A549 (cell line): ENCODE results near the gene PLPPR3. TPM values are rescaled to one million over a fixed set of nuclear protein-coding genes. Genes with fewer than 3 reads are reported as not detected.
A peak's percentile ranks its signal among the peaks of the same experiment; 100 is the strongest.
"Not testable (repeated sequence)": the region's sequence is repeated elsewhere in the genome, so short reads cannot be mapped to it uniquely, and the experiment has no call there.

Source experiments
- ATAC-seq, 2 experiments: fragments of 200-7000 bp in 1 of 2; fragments of >200 bp in 1 of 2; cut with Nextera tagmentation in 1 of 2; cut with Tn5 transposase in 1 of 2; 3 replicates each; pipeline versions ENCODE4 v1.8.0 to v1.9.1; 2018 to 2020; ENCODE audit warnings: mild to moderate bottlenecking in 1 of 2, moderate library complexity in 1 of 2
- CTCF ChIA-PET: fragments of 300-600 bp; sonication (Branson Sonifier 250); formaldehyde crosslinking; extraction: SDS; loops from one replicate; lab custom pipeline; 2021; ENCODE audit warnings: antibody characterized with exemption, inconsistent platforms; lab: Yijun Ruan, JAX
- POLR2A ChIA-PET: fragments of 350-600 bp; formaldehyde crosslinking; extraction: SDS; loops from one replicate; lab custom pipeline; 2021; ENCODE audit warnings: antibody characterized with exemption, inconsistent platforms; lab: Yijun Ruan, JAX
- DNase-seq, 2 experiments: peaks; one replicate each; pipeline versions ENCODE4 v3.0.0 to v3.0.0-alpha.2; 2011 to 2016; ENCODE audit warnings: low read depth in 1 of 2, low spot score in 1 of 2
- FAIRE-seq: peaks from 2 replicates; lab custom pipeline; 2011; peaks lifted over from hg19 to GRCh38; lab: Jason Lieb, UNC
- H3K27ac ChIP-seq, 2 experiments: fragments of >200 bp; sonication (Bioruptor Twin); formaldehyde crosslinking; 3 replicates each; pipeline ENCODE4 v1.5.1; 2016 to 2017
- H3K4me1 ChIP-seq: fragments of >200 bp; sonication (Bioruptor Twin); formaldehyde crosslinking; 3 replicates; pipeline ENCODE4 v1.6.1; 2016
- H3K4me2 ChIP-seq: fragments of >200 bp; sonication (Bioruptor Twin); formaldehyde crosslinking; 3 replicates; pipeline ENCODE4 v1.6.1; 2016
- H3K4me3 ChIP-seq: fragments of >200 bp; sonication (Bioruptor Twin); formaldehyde crosslinking; 3 replicates; pipeline ENCODE4 v1.5.1; 2016
- H3K9me3 ChIP-seq: fragments of >200 bp; sonication (Bioruptor Twin); formaldehyde crosslinking; 3 replicates; pipeline ENCODE4 v1.6.1; 2016
- BHLHE40 ChIP-seq: IDR thresholded peaks from 2 replicates; pipeline ENCODE4 v1.6.1; 2012; ENCODE audit warnings: low read depth, low read length, inconsistent platforms
- EHMT2 ChIP-seq: fragments of 200-600 bp; sonication (generic); IDR thresholded peaks from 2 replicates; pipeline ENCODE4 v1.6.1; 2016; ENCODE audit warnings: antibody characterized with exemption, low read depth, mild to moderate bottlenecking, moderate library complexity
- EP300 ChIP-seq, 2 experiments: fragments of >200 bp; sonication (Bioruptor Twin); formaldehyde crosslinking; IDR thresholded peaks; 2 replicates in 1 of 2; 3 replicates in 1 of 2; pipeline ENCODE4 v1.6.1; 2016 to 2017
- HDAC2 ChIP-seq: fragments of 200-600 bp; sonication (generic); IDR thresholded peaks from 2 replicates; pipeline ENCODE4 v1.6.1; 2016
- HOXB13 ChIP-seq: fragments of 250-450 bp; sonication (Bioruptor Pico); IDR thresholded peaks from 2 replicates; pipeline ENCODE4 v1.5.0; 2020; ENCODE audit warnings: low read depth, mild to moderate bottlenecking, moderate library complexity
- HOXB5 ChIP-seq: fragments of 250-450 bp; sonication (Bioruptor Pico); IDR thresholded peaks from 2 replicates; pipeline ENCODE4 v1.5.0; 2020; ENCODE audit warnings: mild to moderate bottlenecking, moderate library complexity
- JUNB ChIP-seq: fragments of >200 bp; sonication (Bioruptor Twin); formaldehyde crosslinking; IDR thresholded peaks from 2 replicates; pipeline ENCODE4 v1.6.1; 2016
- MYC ChIP-seq: IDR thresholded peaks from 2 replicates; pipeline ENCODE4 v1.6.1; 2012; ENCODE audit warnings: mild to moderate bottlenecking, inconsistent platforms, low read length, improper control_type of control experiment, borderline replicate concordance
- RAD21 ChIP-seq, 2 experiments: fragments of >200 bp in 1 of 2; sonication (Bioruptor Twin) in 1 of 2; formaldehyde crosslinking in 1 of 2; IDR thresholded peaks in 1 of 2; conservative IDR thresholded peaks in 1 of 2; 2 replicates in 1 of 2; 3 replicates in 1 of 2; pipeline ENCODE4 v1.6.1; 2012 to 2018; ENCODE audit warnings: inconsistent platforms in 1 of 2
- RFX5 ChIP-seq: fragments of 450-650 bp; IDR thresholded peaks from 2 replicates; pipeline ENCODE4 v1.7.1; 2014; ENCODE audit warnings: antibody characterized with exemption, mild to moderate bottlenecking, moderate library complexity
- RNF2 ChIP-seq: fragments of 200-600 bp; sonication (generic); IDR thresholded peaks from 2 replicates; pipeline ENCODE4 v1.6.1; 2016; ENCODE audit warnings: low read depth, mild to moderate bottlenecking, antibody characterized with exemption, moderate library complexity, borderline replicate concordance
- WGBS: methylation state at CpG from one replicate; pipeline ENCODE4 v1.1.6; 2017; ENCODE audit errors: missing lambda C conversion rate; 5-methylcytosine and 5-hydroxymethylcytosine counted together
- polyA plus RNA-seq, 4 experiments: library from polyadenylated mRNA; depleted of rRNA in 3 of 4; stranded (reverse); fragments of >200 nt; fragmentation: RNase III in 1 of 4; extraction: RNeasy Plus Mini Kit Qiagen cat#74134 plus additional on column Dnase treatment in 1 of 4; gene quantifications; 2 replicates in 3 of 4; 3 replicates in 1 of 4; pipeline ENCODE4 v1.2.3, GENCODE V29; 2011 to 2017
- TF ChIP-seq, protein P1 (sequence below): IDR thresholded peaks from 2 replicates; pipeline ENCODE4 v1.6.1; 2012
- TF ChIP-seq, protein P2 (sequence below): IDR thresholded peaks from 2 replicates; pipeline ENCODE4 v1.6.1; 2012; ENCODE audit warnings: low read depth, borderline replicate concordance
- TF ChIP-seq, protein P3 (sequence below): fragments of >200 bp; sonication (Bioruptor Twin); formaldehyde crosslinking; IDR thresholded peaks from 3 replicates; pipeline ENCODE4 v1.5.1; 2016
- TF ChIP-seq, protein P4 (sequence below): fragments of >200 bp; sonication (Bioruptor Twin); formaldehyde crosslinking; IDR thresholded peaks from 3 replicates; pipeline ENCODE4 v1.6.1; 2016
- TF ChIP-seq, protein P5 (sequence below): fragments of >200 bp; sonication (Bioruptor Twin); formaldehyde crosslinking; IDR thresholded peaks from 2 replicates; pipeline ENCODE4 v1.6.1; 2016

The PLPPR3 gene
- polyA plus RNA-seq, 2 of the 4 experiments (the other 2 are of a cell fraction): 2.6 to 3.7 TPM

DNA sequence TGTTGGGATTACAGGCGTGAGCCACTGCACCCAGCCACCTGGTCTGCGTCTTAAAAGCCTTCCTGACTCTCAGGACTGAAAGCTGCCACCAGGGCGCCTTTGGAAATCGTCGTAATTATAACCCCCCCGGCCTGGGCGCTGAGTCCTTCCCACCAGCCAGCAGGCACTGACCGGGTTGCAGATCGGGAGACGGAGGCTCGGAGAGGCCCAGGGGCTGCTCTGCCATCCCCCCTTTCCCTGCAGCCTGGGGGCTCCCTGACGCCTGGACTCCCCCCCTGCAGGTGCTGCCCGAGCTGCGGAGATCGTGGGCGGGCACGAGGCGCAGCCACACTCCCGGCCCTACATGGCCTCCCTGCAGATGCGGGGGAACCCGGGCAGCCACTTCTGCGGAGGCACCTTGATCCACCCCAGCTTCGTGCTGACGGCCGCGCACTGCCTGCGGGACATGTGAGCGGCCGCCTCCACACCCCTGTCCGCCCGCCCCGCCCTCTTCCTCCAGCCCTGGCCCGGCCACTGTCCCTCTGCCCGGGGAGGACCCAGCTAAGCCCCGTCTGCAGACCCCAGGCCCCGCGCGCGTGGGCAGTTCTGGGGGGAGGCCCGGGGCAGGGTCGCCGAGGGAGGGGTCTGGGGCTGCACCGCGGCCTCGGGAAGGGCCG is 21.6 kb upstream of the PLPPR3 start:
- peak overlapping the region; percentile 53 to 85; a peak in 5 of 6 replicates for H3K27ac ChIP-seq
- H3K9me3 ChIP-seq: no peaks in the 10 kb centered on the region
- 0% methylated on average over 5 of the region's 46 CpGs for WGBS
- FAIRE-seq (no peak), ATAC-seq (peak; percentile 83 to 84), DNase-seq (peak in 1 of 2 experiments; percentile 55)
- POLR2A ChIA-PET: no interaction called here
- TF ChIP-seq, protein P1, sequence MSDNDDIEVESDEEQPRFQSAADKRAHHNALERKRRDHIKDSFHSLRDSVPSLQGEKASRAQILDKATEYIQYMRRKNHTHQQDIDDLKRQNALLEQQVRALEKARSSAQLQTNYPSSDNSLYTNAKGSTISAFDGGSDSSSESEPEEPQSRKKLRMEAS: peak; percentile 49; the same call in 1 of the 2 replicates
- TF ChIP-seq, protein P2, sequence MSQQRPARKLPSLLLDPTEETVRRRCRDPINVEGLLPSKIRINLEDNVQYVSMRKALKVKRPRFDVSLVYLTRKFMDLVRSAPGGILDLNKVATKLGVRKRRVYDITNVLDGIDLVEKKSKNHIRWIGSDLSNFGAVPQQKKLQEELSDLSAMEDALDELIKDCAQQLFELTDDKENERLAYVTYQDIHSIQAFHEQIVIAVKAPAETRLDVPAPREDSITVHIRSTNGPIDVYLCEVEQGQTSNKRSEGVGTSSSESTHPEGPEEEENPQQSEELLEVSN: peak; percentile 82
- 0 out of 2 replicates have a peak, but pooled peaks have one; percentile 24 for TF ChIP-seq HOXB13 (CRISPR knock-in tag)
- TF ChIP-seq, protein P3, sequence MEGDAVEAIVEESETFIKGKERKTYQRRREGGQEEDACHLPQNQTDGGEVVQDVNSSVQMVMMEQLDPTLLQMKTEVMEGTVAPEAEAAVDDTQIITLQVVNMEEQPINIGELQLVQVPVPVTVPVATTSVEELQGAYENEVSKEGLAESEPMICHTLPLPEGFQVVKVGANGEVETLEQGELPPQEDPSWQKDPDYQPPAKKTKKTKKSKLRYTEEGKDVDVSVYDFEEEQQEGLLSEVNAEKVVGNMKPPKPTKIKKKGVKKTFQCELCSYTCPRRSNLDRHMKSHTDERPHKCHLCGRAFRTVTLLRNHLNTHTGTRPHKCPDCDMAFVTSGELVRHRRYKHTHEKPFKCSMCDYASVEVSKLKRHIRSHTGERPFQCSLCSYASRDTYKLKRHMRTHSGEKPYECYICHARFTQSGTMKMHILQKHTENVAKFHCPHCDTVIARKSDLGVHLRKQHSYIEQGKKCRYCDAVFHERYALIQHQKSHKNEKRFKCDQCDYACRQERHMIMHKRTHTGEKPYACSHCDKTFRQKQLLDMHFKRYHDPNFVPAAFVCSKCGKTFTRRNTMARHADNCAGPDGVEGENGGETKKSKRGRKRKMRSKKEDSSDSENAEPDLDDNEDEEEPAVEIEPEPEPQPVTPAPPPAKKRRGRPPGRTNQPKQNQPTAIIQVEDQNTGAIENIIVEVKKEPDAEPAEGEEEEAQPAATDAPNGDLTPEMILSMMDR: no peak
- 0 out of 2 replicates have a peak, but pooled peaks have one; percentile 14 for TF ChIP-seq HOXB5 (CRISPR knock-in tag)
- CTCF ChIA-PET: interaction anchor here (1.1 to 1.2 kb wide), 2 partner anchors 17 to 73 kb away, joined by 3 to 5 read pairs; no protein-coding TSS in a partner anchor
- peak overlapping the region; percentile 47 for H3K4me3 ChIP-seq
- peak overlapping the region; percentile 99 for H3K4me2 ChIP-seq
- peaks cover 9% of the 10 kb centered on the region; the same call in 1 of the 3 replicates for H3K4me1 ChIP-seq

DNA sequence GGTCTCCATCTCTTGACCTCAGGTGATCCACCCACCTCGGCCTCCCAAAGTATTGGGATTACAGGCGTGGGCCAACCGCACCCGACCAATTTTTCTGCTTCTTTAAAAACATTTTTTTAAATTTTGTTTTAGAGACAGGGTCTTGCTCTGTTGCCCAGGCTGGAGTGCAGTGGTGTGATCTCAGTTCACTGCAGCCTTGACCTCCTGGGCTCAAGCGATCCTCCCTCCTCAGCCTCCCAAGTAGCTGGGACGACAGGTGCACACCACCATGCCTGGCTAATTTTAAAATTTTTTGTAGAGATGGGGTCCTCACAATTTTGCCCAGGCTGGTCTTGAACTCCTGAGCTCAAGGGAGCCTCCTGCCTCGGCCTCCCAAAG is 21.0 kb upstream of the PLPPR3 start:
- H3K27ac ChIP-seq, POLR2A ChIA-PET, ATAC-seq, FAIRE-seq, H3K4me3 ChIP-seq, DNase-seq, H3K9me3 ChIP-seq, H3K4me1 ChIP-seq: not testable (repeated sequence)
- CTCF ChIA-PET: interaction anchor here (1.1 to 1.2 kb wide), 2 partner anchors 18 to 72 kb away, joined by 3 to 5 read pairs; no protein-coding TSS in a partner anchor
- 69% methylated on average over 7 of the region's 7 CpGs for WGBS
- H3K4me2 ChIP-seq: peak overlapping the region; percentile 99

DNA sequence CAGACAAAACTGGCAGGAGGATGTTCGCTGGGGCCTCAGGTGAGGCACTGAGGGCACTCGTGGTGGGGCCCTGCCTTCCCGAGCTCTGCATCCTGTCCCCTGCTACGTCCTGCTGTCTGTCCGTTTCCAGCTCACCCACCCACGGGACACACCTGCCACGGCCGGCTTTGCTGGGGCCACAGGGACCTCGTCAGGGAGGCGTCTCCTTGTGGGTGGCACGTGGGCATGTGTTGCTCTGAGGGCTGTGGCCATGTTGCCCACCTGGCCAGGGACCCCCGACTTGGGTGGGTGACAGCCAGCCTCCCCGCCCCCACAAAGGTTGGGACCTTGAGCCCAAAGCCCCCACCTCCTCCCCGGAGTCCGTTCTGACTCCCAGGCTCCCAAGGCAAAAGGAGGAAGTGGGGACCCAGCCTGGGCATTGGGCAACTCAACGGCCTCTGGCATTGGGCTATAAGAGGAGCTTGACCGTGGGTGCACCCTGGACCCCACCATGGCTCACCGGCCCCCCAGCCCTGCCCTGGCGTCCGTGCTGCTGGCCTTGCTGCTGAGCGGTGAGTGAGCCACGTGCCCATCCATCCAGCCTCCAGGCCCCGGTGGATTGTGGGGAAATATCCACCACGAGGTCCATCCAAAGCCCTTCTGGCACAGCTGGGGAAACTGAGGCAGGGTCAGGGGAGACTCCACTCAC is 18.9 kb upstream of the PLPPR3 start, which contains the start of gene PRTN3:
Gene PRTN3, plus strand, starts transcription at position 481 of the 688 bp plus-strand sequence. Its CDS starts 10 bp downstream, at position 491.
- ATAC-seq: no peak

More for the DNA sequence above, 18.9 kb upstream of the PLPPR3 start, which contains the start of gene PRTN3:
- POLR2A ChIA-PET: no interaction called here
- Histone ChIP-seq H3K9me3 (no peaks in the 10 kb centered on the region), H3K4me2 (no peak within 1 kb of the TSS), H3K4me3 (no peak within 1 kb of the TSS), H3K4me1 (peaks cover 9% of the 10 kb centered on the region; the same call in 1 of the 3 replicates), H3K27ac (no peak within 1 kb of the TSS)
- TF ChIP-seq RFX5 (no peak), HOXB13 (CRISPR knock-in tag) (no peak), RNF2 (no peak), JUNB (no peak), BHLHE40 (no peak), RAD21 (conservative IDR thresholded peaks at IDR 0.05 in 1 of 2, IDR thresholded peaks at IDR 0.05 in 1 of 2) (no peak), EP300 (IDR thresholded peaks at IDR 0.05) (no peak), EHMT2 (no peak), MYC (no peak), HDAC2 (no peak), HOXB5 (CRISPR knock-in tag) (no peak)
- TF ChIP-seq, protein P4, sequence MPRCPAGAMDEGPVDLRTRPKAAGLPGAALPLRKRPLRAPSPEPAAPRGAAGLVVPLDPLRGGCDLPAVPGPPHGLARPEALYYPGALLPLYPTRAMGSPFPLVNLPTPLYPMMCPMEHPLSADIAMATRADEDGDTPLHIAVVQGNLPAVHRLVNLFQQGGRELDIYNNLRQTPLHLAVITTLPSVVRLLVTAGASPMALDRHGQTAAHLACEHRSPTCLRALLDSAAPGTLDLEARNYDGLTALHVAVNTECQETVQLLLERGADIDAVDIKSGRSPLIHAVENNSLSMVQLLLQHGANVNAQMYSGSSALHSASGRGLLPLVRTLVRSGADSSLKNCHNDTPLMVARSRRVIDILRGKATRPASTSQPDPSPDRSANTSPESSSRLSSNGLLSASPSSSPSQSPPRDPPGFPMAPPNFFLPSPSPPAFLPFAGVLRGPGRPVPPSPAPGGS: no peak
- TF ChIP-seq, protein P5, sequence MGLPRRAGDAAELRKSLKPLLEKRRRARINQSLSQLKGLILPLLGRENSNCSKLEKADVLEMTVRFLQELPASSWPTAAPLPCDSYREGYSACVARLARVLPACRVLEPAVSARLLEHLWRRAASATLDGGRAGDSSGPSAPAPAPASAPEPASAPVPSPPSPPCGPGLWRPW: no peak
- WGBS: 61% methylated on average over 7 of the region's 24 CpGs
- FAIRE-seq: no peak
- no peak for DNase-seq
- CTCF ChIA-PET: no interaction called here
